SU-DHL-6 (cell line): ENCODE measurements around the gene COBL.

Source experiments
- EZH2phosphoT487 ChIP-seq: fragments of 200-600 bp; sonication (generic), shearing (Covaris generic); conservative IDR thresholded peaks from 2 replicates; pipeline ENCODE4 v1.6.1; 2018; ENCODE audit warnings: mild to moderate bottlenecking, antibody characterized with exemption, low read length, moderate library complexity, mixed read lengths
- TF ChIP-seq, protein P1 (sequence below): fragments of 200-600 bp; sonication (generic); IDR thresholded peaks from one replicate; pipeline ENCODE4 v1.5.1; 2017; ENCODE audit warnings: antibody characterized with exemption, mild to moderate bottlenecking, low read length, moderate library complexity; ENCODE audit not compliant: insufficient read depth, poor library complexity, severe bottlenecking

DNA sequence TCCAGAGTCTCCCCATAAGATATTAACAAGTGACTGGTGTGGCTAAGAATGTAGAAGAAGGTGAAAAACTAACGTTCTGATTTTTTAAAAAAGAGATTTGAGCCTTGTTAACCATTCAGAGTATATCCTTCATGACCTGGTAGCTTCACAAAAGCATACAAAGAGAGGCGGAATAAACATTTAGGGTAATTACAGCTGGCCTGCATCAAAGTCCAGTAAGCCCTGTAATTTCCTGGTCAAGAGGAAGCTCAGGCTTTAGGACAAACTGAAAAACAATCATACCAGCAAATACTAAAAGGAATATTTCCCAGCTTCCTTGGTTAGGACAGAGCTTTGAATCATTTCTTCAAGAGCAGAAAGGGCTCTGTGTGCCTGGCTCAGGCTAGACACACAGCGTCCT is 165.2 kb downstream of the COBL start:
- TF ChIP-seq, protein P1, sequence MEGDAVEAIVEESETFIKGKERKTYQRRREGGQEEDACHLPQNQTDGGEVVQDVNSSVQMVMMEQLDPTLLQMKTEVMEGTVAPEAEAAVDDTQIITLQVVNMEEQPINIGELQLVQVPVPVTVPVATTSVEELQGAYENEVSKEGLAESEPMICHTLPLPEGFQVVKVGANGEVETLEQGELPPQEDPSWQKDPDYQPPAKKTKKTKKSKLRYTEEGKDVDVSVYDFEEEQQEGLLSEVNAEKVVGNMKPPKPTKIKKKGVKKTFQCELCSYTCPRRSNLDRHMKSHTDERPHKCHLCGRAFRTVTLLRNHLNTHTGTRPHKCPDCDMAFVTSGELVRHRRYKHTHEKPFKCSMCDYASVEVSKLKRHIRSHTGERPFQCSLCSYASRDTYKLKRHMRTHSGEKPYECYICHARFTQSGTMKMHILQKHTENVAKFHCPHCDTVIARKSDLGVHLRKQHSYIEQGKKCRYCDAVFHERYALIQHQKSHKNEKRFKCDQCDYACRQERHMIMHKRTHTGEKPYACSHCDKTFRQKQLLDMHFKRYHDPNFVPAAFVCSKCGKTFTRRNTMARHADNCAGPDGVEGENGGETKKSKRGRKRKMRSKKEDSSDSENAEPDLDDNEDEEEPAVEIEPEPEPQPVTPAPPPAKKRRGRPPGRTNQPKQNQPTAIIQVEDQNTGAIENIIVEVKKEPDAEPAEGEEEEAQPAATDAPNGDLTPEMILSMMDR, result no peak
- no peak for TF ChIP-seq EZH2phosphoT487
